HG03439 (cell line): Measurements from ENCODE around the gene CNTNAP2.
"Not testable (repeated sequence)": the region's sequence is repeated elsewhere in the genome, so short reads cannot be mapped to it uniquely, and the experiment has no call there.

ENCODE experiments used
- ATAC-seq: cut with Tn5 transposase; IDR thresholded peaks from one replicate; pipeline ENCODE4 v1.9.1; 2021; ENCODE audit warnings: mild to moderate bottlenecking, moderate library complexity; ENCODE audit not compliant: unreplicated experiment

CNTNAP2 gene

DNA sequence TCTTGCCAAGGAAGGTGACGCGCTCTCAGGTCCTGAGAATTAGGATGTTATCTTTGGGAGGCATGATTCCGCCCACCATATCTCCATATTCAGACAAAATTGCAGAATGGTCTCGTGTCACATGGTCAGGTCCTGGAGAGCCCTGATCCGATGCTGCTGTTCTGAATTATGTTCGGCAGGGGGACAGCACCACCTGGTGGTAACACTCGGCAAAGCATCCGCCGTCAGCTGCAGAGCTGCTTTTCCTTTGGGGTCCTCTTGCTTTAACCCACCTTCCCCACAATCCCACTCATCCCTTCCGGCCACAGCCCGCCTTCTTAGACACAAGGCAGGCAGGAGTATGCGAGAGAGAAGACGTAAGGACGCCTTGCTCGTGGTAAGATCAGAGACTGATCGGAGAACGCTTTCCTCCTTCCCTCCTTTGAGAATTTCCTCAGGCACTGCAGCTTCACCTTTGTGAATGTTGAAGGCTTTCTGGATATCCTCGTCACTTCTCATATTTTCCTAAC lies 2146.2 kb downstream of the CNTNAP2 start:
- peak; percentile 78 for ATAC-seq

DNA sequence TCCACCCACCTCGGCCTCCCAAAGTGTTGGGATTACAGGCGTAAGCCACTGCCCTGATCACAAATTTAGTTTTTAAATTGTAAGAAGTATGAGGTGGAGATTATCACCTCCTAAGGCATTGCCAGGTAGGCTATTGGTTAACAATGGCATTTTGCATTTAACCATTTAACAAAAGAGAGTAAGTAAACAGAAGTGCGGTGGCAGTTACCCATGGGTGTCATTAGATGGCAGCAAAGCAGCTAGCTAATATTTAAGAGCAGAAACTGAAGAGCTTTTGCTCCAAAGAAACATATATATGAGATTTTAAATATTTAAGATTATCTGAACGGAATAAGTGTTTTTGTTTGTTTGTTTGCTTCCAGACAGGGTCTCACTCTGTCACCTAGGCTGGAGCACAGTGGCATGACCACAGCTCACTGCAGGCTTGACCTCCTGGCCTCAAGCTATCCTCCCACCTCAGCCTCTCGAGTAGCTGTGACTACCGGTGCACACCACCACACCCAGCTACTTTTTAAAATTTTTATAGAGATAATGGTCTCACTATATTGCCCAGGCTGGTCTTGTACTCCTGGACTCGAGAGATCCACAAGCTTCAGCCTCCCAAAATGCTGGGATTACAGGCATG lies 2148.4 kb downstream of the CNTNAP2 start:
- peak; percentile 73 for ATAC-seq

DNA sequence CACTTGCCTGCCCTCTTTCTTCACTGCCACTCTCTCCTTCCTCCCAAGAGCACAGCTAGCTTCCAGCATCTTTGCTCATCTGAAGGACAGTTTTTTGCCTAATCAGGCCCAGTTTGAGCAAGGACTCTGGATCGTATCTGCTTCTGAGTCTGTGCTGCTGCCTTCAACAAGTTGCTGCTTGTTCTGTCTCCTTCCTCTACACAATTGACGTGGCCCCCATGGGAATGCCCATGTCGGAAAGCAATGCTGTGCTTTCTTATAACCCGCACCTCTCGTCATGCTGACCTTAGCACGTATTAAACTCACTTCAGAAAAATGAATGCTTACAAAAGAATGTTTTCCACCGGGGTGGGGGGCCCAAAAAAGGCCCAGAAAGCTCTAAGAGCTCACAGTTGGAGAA lies 2149.3 kb downstream of the CNTNAP2 start:
- no peak for ATAC-seq

DNA sequence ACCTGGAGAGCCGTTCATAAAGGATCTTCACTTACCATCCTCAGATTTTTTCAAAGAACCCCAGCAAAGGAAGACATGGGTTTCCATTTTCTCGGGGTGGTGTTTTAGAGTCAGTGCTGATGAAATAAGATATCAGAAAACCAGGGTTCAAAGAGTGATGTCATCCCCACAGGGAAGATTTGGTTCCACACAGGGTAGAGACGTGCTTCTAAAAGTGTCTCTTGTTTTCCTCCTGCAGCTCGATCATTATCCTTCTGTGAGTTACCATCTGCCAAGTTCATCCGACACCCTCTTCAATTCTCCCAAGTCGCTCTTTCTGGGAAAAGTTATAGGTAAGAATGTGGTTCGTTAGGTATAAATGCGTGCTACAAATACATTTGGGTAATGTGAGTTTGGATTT lies 2150.2 kb downstream of the CNTNAP2 start:
- ATAC-seq: no peak

DNA sequence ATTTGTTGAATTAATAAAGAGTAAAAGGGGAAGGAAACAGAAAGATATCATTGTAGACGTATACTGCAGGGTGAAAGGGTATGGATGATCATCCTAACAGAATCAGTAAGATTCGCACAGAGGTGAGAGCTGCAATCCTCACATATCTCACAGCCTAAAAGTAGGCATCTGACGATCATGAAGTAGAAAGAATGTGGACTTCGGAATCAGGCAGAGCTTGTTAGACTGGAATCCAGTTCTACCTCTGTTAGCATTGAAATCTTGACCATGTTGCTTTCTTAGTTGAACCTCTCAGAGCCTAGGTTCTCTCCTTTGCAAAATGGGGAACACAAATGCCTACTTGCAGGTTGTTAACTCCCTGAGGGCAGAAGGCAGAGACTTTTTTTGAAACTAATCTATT lies 2154.0 kb downstream of the CNTNAP2 start:
- no peak for ATAC-seq

DNA sequence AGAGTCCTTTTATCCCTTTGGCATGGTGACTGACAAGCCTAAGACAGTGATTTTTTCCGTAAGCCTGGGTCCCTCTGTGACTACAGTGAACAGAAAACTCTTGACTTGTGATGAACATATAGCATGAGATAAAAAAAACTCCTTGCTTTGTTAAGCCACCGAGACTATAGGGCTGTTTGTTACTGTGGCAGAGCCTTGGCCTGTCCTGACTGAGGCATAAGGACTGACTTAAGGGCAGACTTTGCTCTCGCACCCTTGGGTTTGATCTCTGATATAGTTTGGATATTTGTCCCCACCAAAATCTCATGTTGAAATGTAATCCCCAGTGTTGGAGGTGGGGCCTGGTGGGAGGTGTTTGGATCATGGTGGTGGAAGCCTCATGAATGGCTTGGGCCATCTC lies 2157.5 kb downstream of the CNTNAP2 start:
- ATAC-seq: no peak

DNA sequence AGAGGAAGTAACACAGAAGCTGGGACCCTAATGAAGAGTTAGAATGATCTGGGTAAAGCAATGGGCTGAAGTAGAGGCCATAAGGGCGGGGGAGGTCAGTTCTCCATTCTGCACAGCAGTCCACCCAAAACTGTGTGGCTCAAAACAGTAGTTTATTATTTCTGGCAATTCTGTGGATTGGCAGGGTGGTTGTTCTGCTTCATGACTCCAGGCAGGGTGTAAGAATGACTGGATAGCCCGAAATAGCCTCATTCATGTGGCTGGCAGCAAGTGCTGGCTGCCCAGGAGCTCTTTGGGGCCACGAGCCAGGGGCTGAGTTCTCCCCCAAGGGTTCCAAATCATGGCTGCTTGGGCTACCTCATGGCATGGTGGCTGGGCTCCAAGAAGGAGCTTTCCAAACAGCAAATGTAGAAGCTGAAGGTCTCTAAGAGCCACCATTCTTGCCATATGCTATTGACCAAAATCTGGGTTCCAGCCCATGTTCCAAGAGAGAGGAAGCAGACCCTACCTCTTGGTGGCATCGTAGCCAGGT lies 2158.8 kb downstream of the CNTNAP2 start:
- ATAC-seq: no peak

DNA sequence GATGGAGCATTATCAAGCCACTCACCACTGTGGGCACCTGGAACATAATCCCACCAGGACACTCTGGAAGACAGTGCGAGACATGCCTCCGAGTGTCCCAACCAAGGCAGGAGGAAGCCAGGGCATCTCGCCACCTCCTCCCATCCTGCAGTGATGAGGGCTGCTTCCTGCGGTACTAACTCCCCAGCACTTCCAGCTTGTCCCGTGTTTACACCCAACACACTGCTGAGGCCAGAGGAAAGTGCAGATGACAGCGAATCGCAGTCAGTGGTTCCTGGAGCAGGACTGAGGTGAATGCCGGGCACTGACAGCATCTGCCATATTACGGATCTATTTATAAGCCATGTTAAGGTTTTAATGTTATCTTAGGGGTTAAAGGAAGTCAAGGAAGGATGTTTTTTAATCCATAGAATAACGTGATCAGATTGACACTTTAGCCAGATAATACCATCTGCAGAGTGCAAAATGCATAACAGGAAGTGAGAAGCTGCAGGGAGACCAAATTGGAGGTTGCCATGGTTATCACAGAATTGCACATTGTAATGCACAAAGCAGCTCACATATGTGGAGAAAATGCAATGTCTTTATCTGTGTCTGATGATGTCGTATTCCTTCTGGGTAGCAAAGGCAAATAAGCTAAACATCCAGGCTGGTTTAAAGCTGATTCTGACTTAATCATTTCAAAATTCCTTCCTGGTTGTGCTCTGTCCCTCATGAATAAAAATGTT lies 2159.9 kb downstream of the CNTNAP2 start:
- no peak for ATAC-seq

DNA sequence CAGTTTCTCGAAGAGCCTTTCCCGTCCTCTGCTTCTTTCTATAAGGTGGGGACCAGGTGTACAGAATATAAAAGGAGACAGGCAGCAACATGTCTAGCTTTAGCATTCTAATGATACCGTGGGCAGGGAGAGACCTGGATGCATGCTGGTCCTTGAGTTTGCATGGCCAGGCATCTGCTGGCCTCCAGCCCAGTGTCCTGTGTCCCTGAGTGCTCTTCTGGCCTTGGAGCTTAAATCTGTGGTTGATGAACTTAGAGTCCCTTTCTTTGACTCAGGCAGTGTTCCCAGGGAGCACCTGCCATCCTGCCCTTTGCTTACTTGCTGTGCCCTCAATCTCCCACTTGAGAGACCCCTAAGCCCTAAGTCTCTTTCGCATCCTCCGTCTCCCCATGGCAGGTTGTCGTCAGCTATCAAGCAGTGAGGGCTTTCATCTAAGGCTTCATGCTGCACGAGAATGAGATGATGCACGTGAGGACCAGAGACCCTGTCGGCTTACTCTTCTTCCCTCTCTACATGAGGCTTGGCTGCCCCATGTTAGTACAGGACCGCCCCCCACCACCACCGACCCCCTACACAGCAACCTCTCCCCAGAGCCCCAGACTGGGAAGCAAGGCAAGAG lies 2160.6 kb downstream of the CNTNAP2 start:
- ATAC-seq: no peak

DNA sequence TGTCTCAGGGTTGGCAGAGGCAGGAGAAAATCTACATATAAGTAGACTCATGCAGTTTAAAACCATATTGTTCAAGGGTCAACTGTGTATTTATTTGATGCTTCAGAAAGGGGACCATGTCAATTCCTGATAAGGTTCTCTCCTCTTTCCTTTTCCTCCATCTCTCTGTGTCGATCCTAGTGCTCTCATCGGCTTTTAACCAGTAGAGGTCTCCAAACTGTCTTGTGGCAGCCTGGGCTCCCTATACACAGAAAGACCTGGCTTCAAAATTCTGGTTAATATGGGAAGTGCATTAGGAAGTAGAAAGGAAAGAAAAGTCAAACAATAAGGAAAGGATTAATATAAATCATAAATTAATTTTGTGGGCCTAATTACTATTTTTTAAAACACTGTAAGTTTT lies 2169.5 kb downstream of the CNTNAP2 start:
- no peak for ATAC-seq

DNA sequence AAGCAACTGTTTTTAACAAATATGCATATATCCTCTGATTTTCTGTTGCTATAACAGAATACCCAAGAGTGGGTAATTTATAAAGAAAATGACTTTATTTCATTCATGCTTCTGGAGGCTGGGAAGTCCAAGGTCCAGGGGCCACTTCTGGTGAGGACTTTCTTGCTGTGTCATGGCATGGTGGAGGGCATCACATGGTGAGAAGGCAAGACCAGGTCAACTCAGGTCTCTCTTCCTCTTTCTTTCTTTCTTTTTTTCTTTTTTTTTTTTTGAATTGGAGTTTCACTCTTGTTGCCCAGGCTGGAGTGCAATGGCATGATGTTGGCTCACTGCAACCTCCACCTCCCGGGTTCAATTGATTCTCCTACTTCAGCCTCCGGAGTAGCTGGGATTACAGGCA lies 2170.9 kb downstream of the CNTNAP2 start:
- no peak for ATAC-seq

DNA sequence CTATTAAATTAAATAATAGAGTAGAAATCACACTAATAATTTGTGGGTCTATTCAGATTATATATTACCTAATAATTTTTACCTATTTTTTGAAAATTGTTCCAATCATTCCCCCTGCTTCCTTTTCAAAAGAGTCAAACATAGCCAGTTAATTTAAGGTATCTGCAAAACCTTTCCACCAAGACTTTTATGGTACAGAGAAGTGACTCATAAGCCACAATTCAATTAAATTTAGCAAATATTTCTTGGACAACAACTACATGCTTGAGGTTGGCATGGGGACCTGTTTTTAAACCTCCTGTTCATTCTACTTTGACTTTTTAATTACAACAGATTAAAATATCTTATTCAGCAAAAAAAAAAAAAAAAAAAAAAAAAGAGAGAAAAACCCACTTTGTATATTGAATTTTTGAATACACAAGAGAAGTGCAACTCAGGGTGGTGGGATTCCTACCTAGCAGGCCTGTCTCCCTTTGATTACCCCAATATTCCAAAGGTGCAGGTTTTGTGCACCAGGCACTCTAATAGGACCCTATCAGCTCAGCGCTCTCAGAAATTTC lies 2172.1 kb downstream of the CNTNAP2 start:
- no peak for ATAC-seq

DNA sequence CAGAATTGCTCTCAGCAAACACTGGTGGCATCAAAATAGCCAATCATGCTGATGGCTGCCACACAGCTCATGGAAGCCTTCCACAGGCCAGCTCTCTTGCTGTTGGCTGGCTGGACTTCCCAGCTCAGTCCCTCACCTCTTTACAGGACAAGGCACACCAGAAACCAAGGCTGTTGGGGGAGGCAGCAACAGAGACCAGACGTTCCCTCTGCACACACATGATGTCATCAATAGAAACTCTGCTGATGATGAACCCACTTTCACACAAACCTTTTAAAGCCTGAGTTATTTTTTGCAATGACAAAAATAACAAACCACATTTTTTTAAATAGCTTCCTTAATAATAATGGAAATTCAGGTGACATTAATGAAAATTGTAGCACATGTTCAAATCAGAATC lies 2173.0 kb downstream of the CNTNAP2 start:
- ATAC-seq: peak; percentile 74

DNA sequence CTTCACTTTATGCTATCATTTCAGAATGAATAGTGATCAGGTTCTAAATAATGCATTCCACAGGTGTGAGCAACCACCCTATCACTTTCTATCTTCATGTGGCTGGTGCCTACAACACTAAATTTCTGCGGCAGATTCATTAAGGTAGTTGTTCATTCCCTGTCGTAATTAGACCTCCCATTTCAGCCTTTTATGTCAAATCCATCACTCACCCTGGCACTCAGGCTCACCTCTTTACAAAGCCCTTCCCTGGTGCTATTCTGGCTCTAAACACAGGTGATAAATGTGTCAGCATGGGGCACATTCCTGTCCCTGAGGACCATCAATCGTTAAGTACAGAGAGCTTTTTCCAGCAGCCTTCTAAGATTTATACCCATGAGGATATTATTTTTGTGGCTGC lies 2173.9 kb downstream of the CNTNAP2 start:
- no peak for ATAC-seq

DNA sequence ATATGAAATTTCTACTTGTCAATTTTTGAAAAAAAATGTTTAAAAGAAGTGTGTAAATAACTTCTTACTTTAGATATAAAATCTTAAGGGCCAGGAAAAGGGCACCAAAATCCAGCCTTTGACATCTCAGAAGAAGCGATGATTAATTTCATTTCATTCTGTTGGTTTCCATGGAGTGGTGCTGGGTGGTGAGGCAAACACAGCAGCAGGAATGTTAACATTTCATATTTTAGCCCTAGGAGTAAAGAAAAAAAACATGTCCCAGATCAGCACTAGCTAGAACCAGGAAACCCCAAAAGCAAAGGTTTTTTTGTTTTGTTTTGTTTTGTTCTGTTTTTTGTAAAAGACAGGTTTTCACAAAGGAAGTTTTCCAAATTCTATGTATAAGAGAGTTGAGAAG lies 2175.2 kb downstream of the CNTNAP2 start:
- no peak for ATAC-seq

DNA sequence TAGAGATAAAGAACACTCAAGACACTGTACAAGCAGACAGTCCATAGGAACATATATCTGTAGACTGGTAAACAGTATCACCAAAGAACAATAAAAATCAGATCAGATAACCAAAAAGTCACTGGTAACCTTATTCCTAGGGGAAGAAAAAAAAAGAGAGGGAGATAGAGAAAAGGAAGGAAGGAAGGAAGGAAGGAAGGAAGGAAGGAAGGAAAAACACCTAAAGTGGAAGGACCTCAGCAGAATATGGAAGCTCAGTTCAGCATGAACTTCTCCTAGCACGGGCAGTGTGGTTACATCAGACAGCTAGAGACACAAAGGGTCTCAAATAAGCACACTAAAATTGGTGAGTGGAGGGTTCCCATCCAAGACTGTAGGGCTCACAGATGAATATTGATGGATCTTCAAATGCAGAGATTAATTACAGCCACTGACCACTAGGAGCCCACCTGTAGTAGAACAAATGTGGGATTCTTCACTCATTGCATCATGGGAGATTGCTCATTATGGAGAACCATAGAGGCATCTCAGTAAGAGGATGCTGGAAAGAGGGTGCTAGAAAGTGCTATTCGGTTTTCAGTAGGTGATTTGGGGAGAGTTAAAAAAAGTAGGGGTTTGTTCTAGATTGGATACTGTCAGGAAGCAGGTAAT lies 2180.5 kb downstream of the CNTNAP2 start:
- no peak for ATAC-seq

DNA sequence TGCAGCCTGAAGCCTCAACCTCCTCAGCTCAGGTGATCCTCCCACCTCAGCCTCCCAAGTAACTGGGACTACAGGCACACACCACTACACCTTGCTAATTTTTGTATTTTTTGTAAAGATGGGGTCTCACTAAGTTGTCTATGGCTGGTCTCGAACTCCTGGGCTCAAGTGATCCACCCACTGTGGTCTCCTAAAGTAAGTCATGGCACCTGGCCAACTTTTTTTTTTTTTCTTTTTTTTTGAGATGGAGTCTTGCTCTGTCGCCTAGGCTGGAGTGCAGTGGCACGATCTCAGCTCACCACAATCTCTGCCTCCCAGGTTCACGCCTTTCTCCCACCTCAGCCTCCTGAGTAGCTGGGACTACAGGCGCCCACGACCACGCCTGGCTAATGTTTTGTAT lies 2182.2 kb downstream of the CNTNAP2 start:
- ATAC-seq: not testable (repeated sequence)

DNA sequence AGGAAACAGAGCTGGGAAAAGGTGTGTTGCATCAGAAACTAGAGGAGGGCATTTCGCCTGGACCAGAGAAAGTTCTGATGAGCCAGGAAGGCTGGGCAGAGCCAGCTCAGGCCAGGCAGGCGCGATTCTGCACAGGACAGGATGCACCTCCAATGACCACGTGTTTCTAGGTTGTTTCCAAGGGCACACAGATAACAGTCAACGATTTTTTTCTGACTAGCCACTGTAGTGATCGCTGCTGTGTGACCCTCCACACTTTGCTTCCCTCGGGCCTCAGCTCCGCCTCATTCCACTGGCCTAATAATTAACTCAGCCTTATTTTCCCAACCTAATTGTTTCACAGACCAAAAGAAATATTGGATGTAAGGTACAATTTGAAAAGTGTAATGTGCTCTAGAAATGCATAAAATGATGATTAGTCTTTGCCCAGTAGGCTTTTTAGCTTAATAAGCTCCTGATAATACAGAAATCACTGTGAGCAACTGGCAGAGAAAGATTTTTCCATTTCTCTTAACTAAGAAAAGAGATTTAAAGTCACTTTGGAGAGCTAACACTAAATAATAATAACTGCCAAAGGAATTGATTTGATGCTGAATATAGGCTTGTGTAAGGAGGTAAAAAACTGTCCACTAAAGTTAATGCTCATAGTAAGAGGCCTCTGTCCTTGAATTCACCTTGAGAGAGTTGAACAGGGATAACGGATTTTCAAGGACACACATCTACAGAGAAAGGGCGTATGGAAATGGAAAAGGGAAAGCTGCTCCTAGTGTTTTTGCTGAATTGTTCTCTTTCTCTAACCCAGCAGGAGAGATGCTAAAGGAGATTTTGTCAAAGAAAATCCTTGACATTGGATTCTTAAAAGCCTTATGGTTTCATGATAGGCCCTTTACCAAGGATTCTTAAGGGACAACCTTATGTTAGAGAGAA lies 2183.0 kb downstream of the CNTNAP2 start:
- no peak for ATAC-seq

DNA sequence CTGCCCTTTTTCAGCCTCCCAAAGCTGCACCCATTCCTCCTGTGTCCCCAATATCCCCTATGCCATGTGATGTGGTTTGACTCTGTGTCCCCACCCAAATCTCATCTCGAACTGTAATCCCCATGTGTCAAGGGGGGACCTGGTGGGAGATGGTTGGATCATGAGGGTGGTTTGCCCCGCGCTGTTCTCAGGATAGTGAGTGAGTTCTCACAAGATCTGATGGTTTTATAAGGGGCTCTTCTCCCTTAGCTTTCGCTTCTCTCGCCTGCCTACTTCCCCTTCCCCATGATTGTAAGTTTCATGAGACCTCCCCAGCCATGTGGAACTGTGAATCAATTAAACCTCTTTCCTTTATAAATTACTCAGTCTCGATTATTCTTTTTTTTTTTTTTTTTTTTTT lies 2185.8 kb downstream of the CNTNAP2 start:
- not testable (repeated sequence) for ATAC-seq
